ENCODE measurements around the gene BRPF1.

DNA sequence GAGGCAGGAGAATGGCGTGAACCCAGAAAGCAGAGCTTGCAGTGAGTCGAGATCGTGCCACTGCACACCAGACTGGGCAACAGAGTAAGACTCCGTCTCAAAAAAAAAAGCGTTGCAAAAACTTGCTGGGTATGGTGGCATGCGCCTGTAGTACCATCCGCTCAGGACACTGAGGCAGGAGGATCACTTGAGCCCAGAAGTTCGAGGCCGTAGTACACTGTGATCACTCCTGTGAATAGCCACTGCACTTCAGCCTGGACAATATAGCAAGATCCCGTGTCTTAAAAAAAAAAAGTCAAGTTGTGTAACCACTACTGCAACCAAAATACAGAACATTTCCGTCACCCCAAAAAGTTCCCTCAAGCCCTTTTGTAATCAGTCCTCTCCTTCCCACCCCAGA is 62.9 kb downstream of the BRPF1 start:
- TF ChIP-seq CTCF (conservative IDR thresholded peaks at IDR 0.05 in 1 of 2, IDR thresholded peaks at IDR 0.05 in 1 of 2; ENCODE audit: low read depth in 1 of 2, low read length in 2 of 2) (no peak), EZH2 (IDR thresholded peaks at IDR 0.05; ENCODE audit: low read length, missing control alignments) (no peak)
